ENCODE results near the gene SPOCD1.

Gene SPOCD1

DNA sequence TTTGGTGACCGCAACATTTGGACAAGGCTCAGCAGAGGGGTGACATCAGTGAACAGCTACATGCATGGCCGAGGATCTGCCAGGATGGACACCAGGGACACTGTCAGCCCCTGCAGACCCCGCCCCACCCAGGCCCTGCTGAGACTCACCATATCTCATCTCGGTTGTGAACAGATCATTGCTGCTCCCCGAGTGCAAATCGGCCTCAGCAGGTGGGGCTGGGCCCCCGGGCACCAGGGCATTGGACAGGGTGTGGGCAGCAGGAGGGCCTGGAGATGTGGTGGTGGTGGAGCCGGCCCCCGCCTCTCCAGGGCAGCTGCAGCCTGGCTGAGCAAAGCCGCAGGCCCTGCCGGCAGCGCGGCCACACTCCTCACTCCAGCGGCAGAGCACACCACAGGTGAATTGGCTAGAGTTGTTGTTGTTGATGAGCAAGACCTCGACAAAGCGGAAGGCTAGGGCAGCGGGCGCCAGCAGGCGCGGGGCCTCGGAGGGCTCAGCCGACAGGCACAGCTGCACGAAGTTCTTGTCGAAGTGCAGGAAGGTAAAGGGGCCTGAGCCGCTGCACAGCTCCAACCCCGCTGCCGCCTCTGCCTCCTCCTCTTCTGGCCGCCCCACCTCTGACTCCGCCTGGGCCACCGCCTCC lies 59.9 kb downstream of the SPOCD1 start:
- no peak for DNase-seq (ENCODE audit: low spot score)

DNA sequence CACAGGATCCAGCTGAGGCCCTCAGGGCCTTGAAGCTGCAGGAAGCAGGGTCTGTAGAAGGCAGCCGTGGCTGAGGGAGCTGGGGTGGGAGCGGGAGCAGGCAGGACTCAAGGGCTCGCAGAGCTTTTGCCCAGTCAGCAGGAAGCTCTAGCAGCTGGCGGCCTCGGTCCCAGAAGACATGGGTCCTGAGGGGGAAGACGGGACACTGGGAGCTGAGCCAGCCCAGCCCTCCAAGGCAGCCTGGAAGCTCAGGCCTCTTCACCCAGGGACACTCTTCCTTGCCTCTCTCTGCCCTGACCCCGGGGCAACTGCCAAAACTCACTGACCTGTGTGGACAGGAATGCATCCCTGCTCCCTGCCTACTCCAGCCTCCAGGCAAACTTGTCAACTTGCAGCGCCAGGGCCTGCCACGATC lies 60.6 kb downstream of the SPOCD1 start:
- no peak for DNase-seq (ENCODE audit: low spot score)

DNA sequence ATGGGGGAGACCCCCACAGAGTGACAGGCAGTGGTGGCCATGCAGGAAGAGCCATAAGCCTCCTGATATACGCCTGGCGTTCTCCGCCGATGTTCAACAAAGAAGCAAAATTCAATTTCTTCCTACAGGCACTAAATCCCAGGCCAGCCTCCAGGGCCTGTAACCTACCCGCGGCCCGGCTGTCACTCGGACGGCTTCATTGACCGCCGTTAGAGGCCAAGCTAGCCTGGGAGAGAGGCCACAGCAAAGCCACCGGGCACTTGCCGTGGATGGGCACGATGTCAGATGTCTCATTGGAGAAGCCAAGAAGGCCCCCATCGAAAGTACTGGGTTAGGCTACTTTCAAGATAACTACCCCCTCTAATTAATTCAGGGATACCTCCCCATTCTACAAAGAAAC lies 61.4 kb downstream of the SPOCD1 start:
- DNase-seq (ENCODE audit: low spot score): no peak

DNA sequence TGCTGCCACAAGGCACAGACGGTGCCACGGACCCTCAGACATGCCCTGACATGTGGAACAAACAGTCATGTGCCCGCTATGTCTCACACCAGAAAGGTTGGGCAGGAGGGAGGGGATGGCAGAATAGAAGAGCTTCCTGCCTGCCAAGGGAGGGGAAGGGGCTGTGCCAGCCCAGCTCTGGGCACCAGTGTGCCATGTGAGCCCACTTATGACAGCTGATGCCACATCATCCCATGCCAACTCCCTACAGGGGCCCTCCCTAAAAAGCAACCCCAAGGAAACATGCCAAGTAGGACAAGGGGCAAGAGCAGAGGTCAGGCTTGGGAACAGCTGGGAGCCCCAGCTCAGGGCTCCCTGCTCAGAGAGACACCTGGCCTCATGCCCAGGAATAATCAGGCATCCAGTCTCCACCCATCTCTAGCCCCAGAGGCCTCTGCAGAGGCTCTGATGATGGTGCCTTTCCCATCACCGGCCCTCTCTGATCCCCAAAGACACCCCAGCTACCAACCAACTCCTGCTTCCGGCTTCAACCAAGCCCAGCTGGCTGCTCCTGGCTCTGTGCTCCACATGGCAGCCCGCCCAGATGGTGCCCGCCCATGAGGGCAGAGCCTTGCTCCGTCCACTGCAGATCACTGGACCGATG lies 62.0 kb downstream of the SPOCD1 start:
- DNase-seq (ENCODE audit: low spot score): peak; percentile 75

DNA sequence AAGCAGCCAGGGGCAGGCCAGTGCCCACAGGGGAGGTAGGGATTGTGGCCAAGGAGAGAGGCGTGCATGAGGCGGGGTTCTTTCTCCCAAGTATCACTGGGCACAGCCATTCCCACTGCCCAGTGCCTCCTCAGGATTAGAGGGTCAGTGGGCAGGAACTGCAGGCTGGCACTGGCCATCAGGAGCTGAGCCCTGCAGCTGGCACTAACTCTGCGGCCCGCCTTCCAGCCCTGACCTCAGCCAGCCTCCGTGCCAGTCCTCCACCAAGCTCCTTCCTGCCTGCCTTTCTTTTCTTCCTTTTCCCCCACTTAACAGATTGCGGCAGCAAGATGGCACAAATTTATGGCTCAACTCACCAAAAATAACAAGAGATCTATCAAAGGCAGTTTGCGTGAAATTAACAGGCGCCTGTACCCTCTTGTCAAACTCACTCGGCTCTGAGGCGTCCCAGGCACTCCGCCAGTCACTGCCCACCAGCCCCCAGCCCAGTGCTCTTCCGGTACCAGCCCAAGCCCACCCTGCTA lies 62.8 kb downstream of the SPOCD1 start:
- DNase-seq (ENCODE audit: low spot score): no peak

DNA sequence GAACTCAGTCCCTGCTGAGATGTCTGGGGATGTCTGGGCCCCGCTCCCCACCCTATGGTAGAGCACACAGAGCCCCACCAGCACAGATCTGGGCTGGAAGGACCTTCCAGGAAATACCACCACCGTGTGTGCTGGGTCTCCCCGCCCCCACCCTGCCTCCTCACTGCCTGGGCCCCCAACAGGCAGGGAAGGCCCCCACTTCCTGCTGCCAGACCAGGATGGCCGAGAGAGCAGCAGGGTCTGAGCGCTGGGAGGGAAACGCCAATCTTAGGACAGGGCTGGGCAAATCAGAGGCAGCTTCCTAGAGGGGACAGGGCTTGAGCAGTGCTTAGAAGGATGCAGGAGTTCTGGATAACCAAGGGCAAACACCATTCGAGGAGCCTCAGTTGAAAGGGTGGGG lies 63.6 kb downstream of the SPOCD1 start:
- no peak for DNase-seq (ENCODE audit: low spot score)

DNA sequence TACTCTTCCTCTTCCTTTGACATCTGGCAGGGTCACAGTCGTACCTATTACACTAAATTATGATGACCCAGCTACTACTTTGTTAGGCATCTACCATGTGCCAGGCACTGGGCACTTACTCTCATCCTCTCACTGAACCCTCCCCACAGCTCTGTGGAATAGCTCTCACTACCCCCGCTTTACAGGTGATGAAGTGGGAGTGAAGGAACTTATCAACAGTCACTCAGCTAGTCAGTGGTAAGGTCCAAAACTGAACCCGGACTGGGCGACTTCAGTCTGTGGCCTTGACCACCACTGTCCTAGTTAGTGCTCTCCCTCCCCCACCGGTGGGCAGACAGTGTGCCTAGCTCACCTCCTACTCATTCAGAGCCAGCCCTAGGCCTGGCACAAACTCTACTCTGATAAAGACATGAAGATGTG lies 64.0 kb downstream of the SPOCD1 start:
- no peak for DNase-seq (ENCODE audit: low spot score)

DNA sequence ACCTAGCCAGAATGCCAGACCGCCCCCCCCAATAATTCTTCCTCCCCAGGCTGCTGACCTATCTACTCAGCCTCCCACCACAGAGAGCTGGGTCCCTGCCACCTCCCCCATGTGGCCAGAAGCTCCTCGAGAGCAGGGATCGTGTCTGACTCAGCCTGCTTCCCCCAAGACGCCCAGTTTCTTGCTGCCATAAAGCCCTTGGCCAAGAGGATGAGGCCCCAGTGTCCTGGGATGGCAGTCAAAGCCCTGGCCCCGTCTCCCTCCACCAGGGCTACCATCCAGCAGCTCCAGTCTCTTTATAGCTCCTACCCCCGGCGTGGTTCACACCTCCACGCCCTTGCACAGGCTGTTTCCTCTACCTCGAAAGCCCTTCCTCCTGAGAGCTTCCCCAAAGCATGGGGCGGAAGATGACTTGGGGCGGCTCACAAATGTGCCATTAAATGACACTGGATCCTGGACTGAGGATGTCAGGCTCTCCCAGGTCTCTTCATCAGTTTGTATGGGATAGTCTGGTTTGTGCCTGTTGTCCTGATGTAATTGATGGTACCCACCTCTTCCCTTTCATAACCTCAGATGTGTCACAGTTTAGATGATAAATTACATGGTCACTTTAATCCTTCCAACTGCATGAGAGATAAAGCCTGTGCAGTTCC lies 64.8 kb downstream of the SPOCD1 start:
- DNase-seq (ENCODE audit: low spot score): no peak

DNA sequence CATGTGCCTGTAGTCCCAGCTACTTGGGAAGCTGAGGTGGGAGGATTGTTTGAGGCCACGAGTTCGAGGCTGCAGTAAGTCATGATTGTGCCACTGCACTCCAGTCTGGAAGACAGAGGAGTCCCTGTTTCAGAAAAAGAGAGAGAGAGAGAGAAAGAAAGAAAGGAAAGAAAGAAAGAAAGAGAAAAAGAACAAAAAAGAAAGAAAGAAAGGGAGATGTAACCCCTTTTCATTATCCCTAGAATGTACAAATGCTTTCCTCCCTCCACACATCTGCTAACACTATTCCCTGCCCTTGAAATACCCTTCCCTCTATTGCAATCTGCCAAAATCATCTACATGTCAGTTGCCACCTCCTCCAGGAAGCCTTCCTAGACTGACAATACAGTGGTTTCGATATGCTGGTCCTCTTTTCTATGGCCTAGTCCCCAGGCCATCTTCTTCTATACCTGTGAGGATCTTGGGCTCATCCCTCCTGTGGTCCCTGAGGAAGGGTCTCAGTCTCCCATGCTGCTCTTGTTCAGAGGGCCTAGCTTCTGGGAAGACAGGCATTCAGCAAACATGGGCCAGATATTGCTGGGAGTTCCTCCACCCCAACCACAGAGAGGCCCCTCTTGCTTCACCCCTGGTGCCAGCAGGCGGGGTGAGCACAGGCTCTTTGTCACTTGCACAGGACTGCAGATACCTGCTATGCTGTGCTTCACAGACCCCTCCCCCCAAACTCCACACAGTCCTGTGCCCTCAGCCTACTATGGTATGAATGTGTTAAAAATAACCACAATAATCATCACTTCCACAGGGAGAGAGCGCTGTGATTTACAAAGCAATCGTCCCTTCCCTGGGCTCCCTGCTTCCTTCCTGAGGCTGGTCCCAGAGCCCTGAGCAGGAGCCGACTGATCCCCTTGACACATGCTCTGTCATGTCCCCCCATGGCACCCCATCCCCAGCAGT lies 65.8 kb downstream of the SPOCD1 start:
- no peak for DNase-seq (ENCODE audit: low spot score)

DNA sequence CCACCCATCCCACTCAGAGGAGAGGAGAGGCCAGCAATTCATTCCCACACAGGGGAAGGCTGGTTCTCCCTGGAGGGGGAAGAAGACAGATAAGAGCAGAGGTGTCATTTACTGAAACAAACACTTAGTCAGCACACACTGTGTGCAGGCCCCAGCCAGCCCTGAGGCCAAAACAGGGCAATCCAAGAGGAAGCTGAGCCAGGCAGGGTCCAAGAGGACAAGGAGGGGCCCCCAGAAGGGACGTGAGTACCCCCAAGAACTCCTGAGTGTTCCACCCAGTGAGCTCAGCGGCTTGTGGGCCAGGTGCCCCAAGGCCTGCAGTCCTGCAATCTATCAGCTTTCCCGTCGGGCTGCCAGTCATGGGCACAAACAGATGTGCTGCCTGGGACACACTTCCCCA lies 67.5 kb downstream of the SPOCD1 start:
- DNase-seq (ENCODE audit: low spot score): no peak

DNA sequence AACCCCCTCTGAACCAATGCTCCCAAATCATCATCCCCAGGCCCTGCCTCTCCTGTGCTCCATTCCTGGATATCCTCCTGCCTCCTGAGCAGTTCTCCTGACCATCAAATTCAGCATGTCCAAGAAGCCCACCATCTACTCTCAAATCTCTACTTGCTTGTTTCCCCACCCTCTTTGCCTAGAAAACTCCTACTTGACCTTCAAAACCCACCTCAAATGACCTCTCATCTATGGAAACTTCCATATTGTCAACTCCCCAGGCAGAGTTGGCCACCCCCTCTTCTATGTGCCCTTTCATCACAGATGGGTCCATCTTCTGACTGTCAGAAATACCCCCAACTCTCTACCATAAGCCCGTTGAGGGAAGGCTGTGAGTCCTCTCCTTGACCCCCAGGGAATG lies 68.5 kb downstream of the SPOCD1 start:
- DNase-seq (ENCODE audit: low spot score): no peak

DNA sequence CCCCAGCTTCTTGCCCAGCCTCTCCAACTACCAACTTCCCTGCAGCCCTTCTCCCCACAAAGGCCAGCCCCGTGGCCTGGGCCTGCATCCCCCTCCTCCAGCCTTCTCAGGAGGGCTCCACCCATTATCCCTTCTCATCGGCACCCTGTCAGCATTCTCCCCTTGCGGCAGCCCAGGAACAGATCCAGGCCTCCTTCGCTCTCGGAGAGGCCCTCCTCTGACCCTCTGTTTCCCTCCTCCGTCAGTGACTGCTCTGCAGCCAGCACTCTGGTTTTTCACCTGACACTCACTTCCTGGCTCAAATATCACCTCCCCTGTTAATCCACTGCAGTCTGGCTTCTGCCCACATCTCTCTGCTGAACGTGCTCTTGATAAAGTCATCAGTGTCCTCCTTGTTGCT lies 69.1 kb downstream of the SPOCD1 start:
- no peak for DNase-seq (ENCODE audit: low spot score)

DNA sequence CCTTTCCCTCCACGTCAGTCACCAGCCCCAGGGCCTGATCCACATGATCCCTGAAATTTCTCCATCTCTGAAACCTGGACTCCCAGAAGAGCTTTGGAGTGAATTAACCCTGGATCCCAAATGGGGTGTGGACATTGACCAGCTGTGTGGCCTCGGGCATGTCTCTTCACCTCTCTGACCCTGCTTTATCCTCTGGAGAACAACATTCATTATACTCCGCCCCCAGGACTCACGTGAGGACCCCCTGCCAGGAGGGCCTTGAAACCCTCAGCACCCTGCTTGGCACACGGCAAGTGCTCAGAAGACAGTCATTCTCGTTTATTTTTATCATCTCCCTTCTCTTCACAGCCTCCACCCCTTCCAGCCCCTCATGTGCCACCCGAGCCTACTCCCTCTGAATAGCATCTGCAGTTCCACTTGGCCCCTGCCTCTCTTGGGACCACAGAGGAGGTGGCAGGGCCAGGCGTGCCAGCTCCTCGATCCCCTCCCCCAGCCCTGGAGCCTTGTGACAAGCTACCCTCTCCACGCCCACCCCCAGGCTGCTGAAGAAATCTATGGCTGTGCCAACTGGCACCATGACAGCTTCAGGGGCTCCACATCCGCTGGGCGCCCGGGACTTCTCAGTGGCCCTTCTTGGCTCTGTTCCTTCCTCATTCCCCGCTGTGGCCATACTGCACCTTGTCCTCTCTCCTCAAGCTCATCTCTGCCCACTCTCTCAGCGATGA lies 69.7 kb downstream of the SPOCD1 start:
- no peak for DNase-seq (ENCODE audit: low spot score)

DNA sequence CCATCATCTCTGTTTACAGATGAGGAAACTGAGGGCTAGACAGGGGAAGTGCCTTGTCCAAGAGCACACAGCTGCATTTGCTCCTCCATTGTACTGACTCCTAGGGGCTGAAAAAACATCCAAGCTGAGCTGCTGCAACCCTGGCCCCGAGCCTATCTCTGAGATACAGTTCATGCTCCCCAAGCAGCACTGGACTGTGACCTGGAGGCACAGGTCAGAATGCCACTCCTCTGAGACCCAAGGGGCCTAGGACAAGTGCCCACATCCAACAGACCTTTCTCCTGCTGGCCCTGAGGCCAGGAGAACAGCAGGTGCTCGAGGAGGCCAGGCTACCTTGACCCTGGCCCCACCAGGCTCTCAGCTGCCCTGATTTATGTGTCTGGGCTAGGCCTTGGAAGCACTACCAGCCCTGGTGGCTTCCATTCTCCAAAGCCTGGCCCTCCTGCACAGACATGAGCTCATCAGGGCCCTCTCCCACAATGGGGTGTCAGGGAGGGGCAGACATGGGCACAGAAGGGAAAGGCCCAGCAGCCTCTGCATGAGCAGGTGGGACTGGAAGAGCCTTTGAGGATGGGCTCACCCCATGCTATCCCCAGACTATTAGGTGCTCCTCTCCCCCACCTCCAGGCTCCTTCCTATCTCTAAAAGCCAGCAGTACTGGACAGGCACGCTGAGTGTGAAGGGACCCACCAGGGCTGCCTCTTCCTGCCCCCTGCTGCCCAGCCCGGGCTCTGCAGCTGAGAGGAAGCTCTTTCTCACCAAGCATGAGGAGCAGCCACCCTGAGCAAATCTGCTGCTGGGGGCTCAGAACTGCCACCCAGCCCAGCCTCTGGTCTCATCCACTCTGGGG lies 70.5 kb downstream of the SPOCD1 start:
- peak; percentile 80 for DNase-seq (ENCODE audit: low spot score)

DNA sequence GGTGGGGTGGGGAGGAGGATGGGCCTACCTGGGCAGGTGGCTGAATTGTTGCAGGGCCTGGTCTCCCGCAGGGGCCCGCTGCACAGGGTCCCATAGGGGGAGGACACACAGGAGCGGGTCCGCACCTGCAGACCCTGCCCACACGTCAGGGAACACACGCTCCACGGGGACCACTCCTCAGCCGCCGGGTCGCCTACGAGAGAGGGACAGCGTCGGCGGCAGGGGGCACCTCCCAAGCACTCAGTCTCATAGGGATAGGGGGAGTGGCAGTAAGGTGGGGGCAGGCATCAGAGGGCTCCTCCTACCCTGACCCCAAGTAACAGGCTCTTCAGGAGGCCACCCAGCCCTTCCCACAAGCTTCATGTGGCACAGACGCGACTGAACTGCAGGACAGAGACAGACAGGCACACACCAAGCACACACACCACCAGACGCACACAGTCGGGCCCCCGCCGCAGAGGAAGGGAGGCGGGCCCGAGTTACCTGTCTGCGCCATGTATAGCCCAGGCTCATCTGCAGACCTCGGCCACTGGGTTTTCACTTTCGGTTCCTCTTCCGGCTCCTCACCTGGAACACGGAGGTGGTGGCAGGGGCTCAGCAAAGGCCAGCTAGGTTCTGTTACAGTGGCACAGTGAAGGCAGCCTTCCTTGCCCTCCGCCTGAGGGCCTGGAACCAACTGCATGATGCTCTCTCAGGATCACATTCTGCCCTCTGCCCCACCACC lies 71.5 kb downstream of the SPOCD1 start:
- DNase-seq (ENCODE audit: low spot score): no peak

DNA sequence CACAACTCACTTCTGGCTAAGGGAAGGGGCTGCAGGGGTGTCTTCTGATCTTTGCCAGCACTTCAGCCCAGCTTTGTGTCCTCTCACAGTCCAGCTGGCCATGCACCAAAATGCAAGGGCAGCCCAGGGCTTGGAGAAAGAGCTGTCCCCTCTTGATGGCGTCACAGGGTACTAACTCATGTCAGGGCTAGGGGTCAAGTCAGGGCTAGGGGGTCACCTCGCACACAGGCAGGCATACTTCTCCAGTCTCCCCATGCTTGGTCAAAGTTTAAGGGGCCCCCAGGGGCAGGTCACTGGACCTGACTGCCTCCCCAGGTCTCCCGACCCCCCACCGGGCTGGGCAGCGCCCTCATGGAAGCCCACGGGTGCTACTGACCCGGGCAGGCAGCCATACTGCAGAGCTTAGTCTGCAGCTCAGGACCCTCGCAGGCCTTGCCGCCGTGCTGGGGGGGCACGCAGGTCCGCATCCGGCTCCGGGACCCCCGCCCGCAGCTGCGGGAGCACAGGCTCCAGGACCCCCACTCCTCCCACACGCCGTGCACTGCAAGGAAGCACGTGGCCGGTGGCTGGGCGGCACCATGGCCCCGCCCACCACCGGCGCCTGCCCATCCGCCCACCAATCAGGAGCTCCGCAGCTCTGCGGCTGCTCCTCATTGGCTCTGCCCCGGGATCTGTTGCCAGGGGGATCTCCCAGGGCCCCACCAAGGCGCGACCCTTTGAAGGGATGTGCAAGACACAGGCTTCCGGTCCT lies 73.2 kb downstream of the SPOCD1 start:
- DNase-seq (ENCODE audit: low spot score): no peak

Data from left forelimb (tissue), 1 donor.